Lung (tissue), 12 donors: ENCODE data around the gene FGF12. TPM values are rescaled to one million over a fixed set of nuclear protein-coding genes. Genes with fewer than 3 reads are reported as not detected.
A peak's percentile ranks its signal among the peaks of the same experiment; 100 is the strongest.

Source experiments
- ATAC-seq: fragments of 200-7000 bp; cut with Tn5 transposase; one replicate; pipeline ENCODE4 v1.9.1; 2020; ENCODE audit warnings: moderate number of reproducible peaks; ENCODE audit not compliant: insufficient read depth, low FRiP score
- DNase-seq, 3 donors: peaks; one replicate each; pipeline ENCODE4 v3.0.0-alpha.2; 2013 to 2017
- H3K27ac ChIP-seq, 2 donors: one replicate each; pipeline ENCODE4 v1.5.1; 2013; ENCODE audit warnings: mild to moderate bottlenecking in 2 of 2, moderate library complexity in 2 of 2, control low read depth in 1 of 2, inconsistent platforms in 1 of 2, low read depth in 1 of 2, low read length in 1 of 2
- H3K27me3 ChIP-seq, 3 donors: one replicate each; pipeline ENCODE4 v1.5.1; 2013; ENCODE audit warnings: low read length in 2 of 3; ENCODE audit not compliant: control insufficient read depth in 3 of 3, insufficient read depth in 3 of 3
- H3K36me3 ChIP-seq, 4 donors: one replicate each; pipeline ENCODE4 v1.5.1; 2013; ENCODE audit warnings: low read length in 4 of 4, mild to moderate bottlenecking in 1 of 4, moderate library complexity in 1 of 4; ENCODE audit not compliant: control insufficient read depth in 4 of 4, insufficient read depth in 4 of 4
- H3K4me1 ChIP-seq, 5 donors: one replicate each; pipeline ENCODE4 v1.5.1; 2013; ENCODE audit warnings: low read length in 5 of 5, mild to moderate bottlenecking in 2 of 5, moderate library complexity in 1 of 5; ENCODE audit not compliant: control insufficient read depth in 5 of 5, insufficient read depth in 5 of 5
- H3K4me3 ChIP-seq: one replicate; pipeline ENCODE4 v1.5.1; 2013; ENCODE audit warnings: mild to moderate bottlenecking, control low read depth, moderate library complexity
- H3K9ac ChIP-seq, 2 donors: one replicate each; pipeline ENCODE4 v1.5.1; 2013; ENCODE audit warnings: low read length in 2 of 2, control low read depth in 1 of 2; ENCODE audit not compliant: insufficient read depth in 1 of 2
- H3K9me3 ChIP-seq, 4 donors: one replicate each; pipeline ENCODE4 v1.5.1; 2013; ENCODE audit warnings: low read length in 3 of 4, mild to moderate bottlenecking in 1 of 4, moderate library complexity in 1 of 4; ENCODE audit not compliant: control insufficient read depth in 4 of 4, insufficient read depth in 3 of 4
- CTCF ChIP-seq: IDR thresholded peaks from 2 replicates; pipeline ENCODE4 v1.5.1; 2012; ENCODE audit warnings: mild to moderate bottlenecking; ENCODE audit errors: control extremely low read depth, extremely low read depth
- WGBS, 2 donors: extraction: QIAGEN DNeasy Blood & Tissue Kit; methylation state at CpG; one replicate each; pipeline ENCODE4 v1.1.7; 2013; 5-methylcytosine and 5-hydroxymethylcytosine counted together
- polyA plus RNA-seq, 2 donors: library from polyadenylated mRNA; stranded (reverse); fragments of 200-250 nt; gene quantifications; one replicate each; pipeline ENCODE4 v1.2.1, GENCODE V29; 2013
- total RNA-seq, 2 donors: library from RNA; depleted of rRNA in 1 of 2; stranded (reverse); fragments of >200 nt in 1 of 2; gene quantifications; one replicate each; pipeline ENCODE4 v1.2.1, GENCODE V29; 2014 to 2021
- donor health status: control.
- donor health status: control.
- donor health status: Bipolar disorder and iron deficiency.
- donor health status: healthy.
- donor health status: DM: yes; HTN: yes; CAD: no.

FGF12 gene
- total and polyA plus RNA-seq, 4 donors: 0.23 to 6.0 (median 1.7) TPM

GRCh38 chr3:192253138-192253887, 474.0 kb downstream of the FGF12 start:
- H3K4me3 ChIP-seq: no peak overlapping the region
- DNase-seq (peak in 1 of 3 donors; percentile 3), ATAC-seq (no peak)
- no peaks in the 10 kb centered on the region for H3K4me1 ChIP-seq
- H3K27ac ChIP-seq: peak overlapping the region in 1 of 2 donors; percentile 2
- no peaks in the 10 kb centered on the region for H3K9me3 ChIP-seq
- H3K9ac ChIP-seq: no peak overlapping the region
- TF ChIP-seq CTCF: no peak
- H3K36me3 ChIP-seq: no peaks in the 10 kb centered on the region
- H3K27me3 ChIP-seq: no peaks in the 10 kb centered on the region
- WGBS, 2 donors: 14 to 32% methylated on average over 3 of the region's 3 CpGs

GRCh38 chr3:192249516-192249915, 477.8 kb downstream of the FGF12 start:
- 62 to 86% methylated on average over 3 of the region's 3 CpGs for WGBS, 2 donors
- H3K27ac ChIP-seq: no peak overlapping the region
- no peaks in the 10 kb centered on the region for H3K36me3 ChIP-seq
- TF ChIP-seq CTCF: no peak
- H3K4me3 ChIP-seq: no peak overlapping the region
- peaks cover 0 to 4% (median 0%) of the 10 kb centered on the region in 5 donors for H3K4me1 ChIP-seq
- no peaks in the 10 kb centered on the region for H3K27me3 ChIP-seq
- DNase-seq: no peak
- no peaks in the 10 kb centered on the region for H3K9me3 ChIP-seq
- no peak for ATAC-seq
- H3K9ac ChIP-seq: no peak overlapping the region

- no peak for TF ChIP-seq CTCF
- 81 to 97% methylated on average over 1 of the region's 1 CpG for WGBS, 2 donors
- H3K9ac ChIP-seq: no peak overlapping the region
- H3K27me3 ChIP-seq: no peaks in the 10 kb centered on the region
- H3K36me3 ChIP-seq: no peaks in the 10 kb centered on the region
- ATAC-seq (no peak), DNase-seq (no peak)
- no peak overlapping the region for H3K4me3 ChIP-seq
- H3K4me1 ChIP-seq: peaks cover 0 to 4% (median 0%) of the 10 kb centered on the region in 5 donors
- H3K27ac ChIP-seq: no peak overlapping the region
- H3K9me3 ChIP-seq: no peaks in the 10 kb centered on the region
Observed at GRCh38 chr3:192246847-192247559, 480.3 kb downstream of the FGF12 start.
